OCI-LY7 (cell line): ENCODE measurements around the gene GIMAP7.

Experiments
- CTCF ChIP-seq: fragments of 200-600 bp; sonication (generic); conservative IDR thresholded peaks from 2 replicates; pipeline ENCODE4 v1.5.1; 2014; ENCODE audit warnings: mild to moderate bottlenecking, antibody characterized with exemption, low read length, moderate library complexity, mixed read lengths
- EZH2phosphoT487 ChIP-seq: fragments of 200-600 bp; sonication (generic); IDR thresholded peaks from 2 replicates; pipeline ENCODE4 v1.6.1; 2018; ENCODE audit warnings: low read depth, borderline replicate concordance, mild to moderate bottlenecking, mixed run types, antibody characterized with exemption, low read length, moderate library complexity, mixed read lengths

DNA sequence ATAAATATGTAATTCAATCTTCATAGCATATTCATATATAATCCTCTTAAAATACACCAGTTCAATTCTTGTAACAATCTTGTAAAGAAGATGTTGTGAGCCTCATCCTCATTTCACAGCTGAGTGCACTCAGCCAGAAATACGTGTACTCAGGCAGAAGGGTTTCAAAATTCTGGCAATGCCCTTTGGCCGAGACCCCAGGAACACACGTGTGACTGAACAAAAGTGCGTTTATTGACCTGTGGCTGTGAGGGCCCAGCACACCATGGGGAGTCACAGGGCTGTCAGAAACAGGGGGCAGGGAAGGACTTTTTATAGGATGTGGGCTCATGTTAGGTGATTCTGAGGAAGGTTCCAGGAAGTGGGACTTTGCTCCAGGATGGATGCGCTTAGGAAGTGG, 42.8 kb upstream of the GIMAP7 start:
- TF ChIP-seq CTCF (no peak), EZH2phosphoT487 (no peak)
